Right lobe of liver (tissue), 4 donors: ENCODE results near the gene ABT1.

Experiments
- POLR2A ChIP-seq: fragments of 450-650 bp; IDR thresholded peaks from one replicate; pipeline ENCODE4 v1.6.1; 2017; ENCODE audit warnings: antibody characterized with exemption, mild to moderate bottlenecking
- TF ChIP-seq, protein P1 (sequence below), 4 donors: fragments of 200-600 bp in 3 of 4; fragments of 450-650 bp in 1 of 4; IDR thresholded peaks; one replicate each; pipeline versions ENCODE4 v1.5.1 to v1.8.0; 2016 to 2022; ENCODE audit warnings: antibody characterized with exemption in 4 of 4, mild to moderate bottlenecking in 2 of 4
- donor health status: DM: no; HTN: no; CAD: no.
- donor health status: DM: no; HTN: no; CAD: no.
- donor health status: DM: no; HTN: yes; CAD: no.

- TF ChIP-seq, protein P1, sequence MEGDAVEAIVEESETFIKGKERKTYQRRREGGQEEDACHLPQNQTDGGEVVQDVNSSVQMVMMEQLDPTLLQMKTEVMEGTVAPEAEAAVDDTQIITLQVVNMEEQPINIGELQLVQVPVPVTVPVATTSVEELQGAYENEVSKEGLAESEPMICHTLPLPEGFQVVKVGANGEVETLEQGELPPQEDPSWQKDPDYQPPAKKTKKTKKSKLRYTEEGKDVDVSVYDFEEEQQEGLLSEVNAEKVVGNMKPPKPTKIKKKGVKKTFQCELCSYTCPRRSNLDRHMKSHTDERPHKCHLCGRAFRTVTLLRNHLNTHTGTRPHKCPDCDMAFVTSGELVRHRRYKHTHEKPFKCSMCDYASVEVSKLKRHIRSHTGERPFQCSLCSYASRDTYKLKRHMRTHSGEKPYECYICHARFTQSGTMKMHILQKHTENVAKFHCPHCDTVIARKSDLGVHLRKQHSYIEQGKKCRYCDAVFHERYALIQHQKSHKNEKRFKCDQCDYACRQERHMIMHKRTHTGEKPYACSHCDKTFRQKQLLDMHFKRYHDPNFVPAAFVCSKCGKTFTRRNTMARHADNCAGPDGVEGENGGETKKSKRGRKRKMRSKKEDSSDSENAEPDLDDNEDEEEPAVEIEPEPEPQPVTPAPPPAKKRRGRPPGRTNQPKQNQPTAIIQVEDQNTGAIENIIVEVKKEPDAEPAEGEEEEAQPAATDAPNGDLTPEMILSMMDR (IDR thresholded peaks at IDR 0.05): peak in 1 of 4 donors; percentile 15
- TF ChIP-seq POLR2A: no peak
These were observed 27.9 kb upstream of the ABT1 start for GRCh38 chr6:26568601-26569432.
